ENCODE measurements around the gene LIN37.

DNA sequence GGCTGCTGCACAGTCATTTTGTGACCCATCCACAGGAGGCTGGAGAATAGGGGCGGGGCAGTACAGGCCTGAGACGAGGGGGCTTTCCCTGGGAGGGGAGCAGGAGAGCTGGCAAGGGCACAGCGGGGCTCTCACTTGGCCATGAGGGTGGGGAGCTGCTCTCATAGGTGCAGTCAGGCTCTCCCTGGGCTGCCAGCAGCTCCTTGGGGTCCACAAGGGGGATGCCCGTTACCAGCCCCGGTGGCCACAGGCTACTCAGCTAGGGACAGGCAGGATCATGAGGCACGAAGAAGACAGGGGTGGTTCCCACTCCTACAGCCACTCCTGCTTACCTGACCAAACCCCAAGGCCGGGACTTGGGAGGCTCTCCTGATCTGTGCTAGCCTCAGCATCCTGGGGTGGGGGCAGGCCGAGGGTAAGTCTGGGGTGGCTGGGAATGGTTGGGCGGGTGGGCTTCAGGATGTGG, 43.5 kb downstream of the LIN37 start:
- TF ChIP-seq CTCF (IDR thresholded peaks at IDR 0.05; ENCODE audit: extremely low read depth in 1 of 2, insufficient read depth in 1 of 2, low read depth in 1 of 2, low read length in 2 of 2) (no peak), EZH2 (IDR thresholded peaks at IDR 0.05; ENCODE audit: borderline replicate concordance, low read depth, low read length, severe bottlenecking) (no peak), JUN (IDR thresholded peaks at IDR 0.05; ENCODE audit: borderline replicate concordance, insufficient read depth, insufficient read length, low read depth) (no peak), POLR2A (IDR thresholded peaks at IDR 0.05; ENCODE audit: low read depth, low read length) (no peak), POLR2AphosphoS5 (IDR thresholded peaks at IDR 0.05; ENCODE audit: insufficient read depth, low read depth, low read length) (no peak)

All from endothelial cell of umbilical vein (primary cell).